Measurements from ENCODE around the gene CCDC186. TPM values are rescaled to one million over a fixed set of nuclear protein-coding genes. Genes with fewer than 3 reads are reported as not detected.

The CCDC186 gene
- total RNA-seq, 1 experiment from 2014 or later = 32.7 TPM

DNA sequence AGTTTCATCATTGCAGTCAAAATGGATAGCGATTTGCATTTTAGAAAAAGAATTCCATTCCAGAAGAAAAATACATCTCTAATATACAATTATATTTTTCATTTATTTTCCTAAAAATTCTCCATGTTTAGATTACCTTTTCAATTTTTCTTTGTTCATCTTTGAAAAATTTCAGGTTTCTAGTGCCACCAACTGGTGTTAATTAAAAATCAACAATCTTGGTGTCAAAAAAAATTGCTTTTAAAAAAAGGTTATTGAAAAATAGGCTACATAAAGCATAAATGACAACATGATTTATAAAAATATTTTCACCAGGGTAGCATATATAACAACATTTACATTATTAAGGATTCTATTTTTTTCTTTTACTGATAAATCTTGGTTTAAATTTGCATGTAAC, 53.0 kb downstream of the CCDC186 start (continued):
- no peak for TF ChIP-seq ZNF425 (CRISPR knock-in tag; conservative IDR thresholded peaks at IDR 0.05)
- TF ChIP-seq ESRRA (CRISPR knock-in tag; IDR thresholded peaks at IDR 0.05; ENCODE audit: borderline replicate concordance) = no peak
- no peak for TF ChIP-seq ATF3 (CRISPR knock-in tag; conservative IDR thresholded peaks at IDR 0.05)
- TF ChIP-seq NR3C1 (CRISPR knock-in tag; conservative IDR thresholded peaks at IDR 0.05; ENCODE audit: low read depth) = no peak

DNA sequence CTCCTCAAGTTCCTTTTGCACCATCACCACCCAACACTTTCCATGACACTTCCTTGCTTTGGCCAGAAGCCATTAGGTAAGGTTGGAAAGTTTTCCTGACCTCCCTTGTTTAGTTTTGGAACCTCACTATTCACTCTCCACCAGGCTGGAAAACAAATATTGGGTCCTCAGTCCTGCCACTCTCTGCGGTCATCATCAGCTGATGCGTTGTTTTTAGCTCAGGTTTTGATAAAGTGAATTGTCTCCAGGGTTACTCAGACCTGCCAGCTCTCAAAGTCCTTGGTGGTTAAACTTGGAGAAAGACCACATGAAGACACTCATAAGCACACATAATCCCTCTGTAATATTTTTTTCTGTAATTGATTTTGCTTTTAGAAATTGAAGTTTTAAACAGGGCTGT, 55.5 kb downstream of the CCDC186 start:
- H3K4me3 Mint-ChIP-seq = no peak overlapping the region
- DNase-seq (ENCODE audit: low spot score) (no peak), ATAC-seq (no peak)
- no peaks in the 10 kb centered on the region for H3K27me3 Mint-ChIP-seq (ENCODE audit: low read depth)
- H3K27ac Mint-ChIP-seq = no peak overlapping the region
- POLR2A ChIA-PET = no interaction called here
- H3K9me3 Mint-ChIP-seq = no peaks in the 10 kb centered on the region
- CTCF ChIA-PET = no interaction called here
- H3K36me3 Mint-ChIP-seq = no peaks in the 10 kb centered on the region
- H3K4me1 Mint-ChIP-seq = peaks cover 4% of the 10 kb centered on the region; the same call in 1 of the 2 replicates
- TF ChIP-seq FOXK1 (CRISPR knock-in tag; IDR thresholded peaks at IDR 0.05) = no peak
- no peak for TF ChIP-seq KAT7 (CRISPR knock-in tag; IDR thresholded peaks at IDR 0.05; ENCODE audit: borderline replicate concordance)
- TF ChIP-seq, protein P1, sequence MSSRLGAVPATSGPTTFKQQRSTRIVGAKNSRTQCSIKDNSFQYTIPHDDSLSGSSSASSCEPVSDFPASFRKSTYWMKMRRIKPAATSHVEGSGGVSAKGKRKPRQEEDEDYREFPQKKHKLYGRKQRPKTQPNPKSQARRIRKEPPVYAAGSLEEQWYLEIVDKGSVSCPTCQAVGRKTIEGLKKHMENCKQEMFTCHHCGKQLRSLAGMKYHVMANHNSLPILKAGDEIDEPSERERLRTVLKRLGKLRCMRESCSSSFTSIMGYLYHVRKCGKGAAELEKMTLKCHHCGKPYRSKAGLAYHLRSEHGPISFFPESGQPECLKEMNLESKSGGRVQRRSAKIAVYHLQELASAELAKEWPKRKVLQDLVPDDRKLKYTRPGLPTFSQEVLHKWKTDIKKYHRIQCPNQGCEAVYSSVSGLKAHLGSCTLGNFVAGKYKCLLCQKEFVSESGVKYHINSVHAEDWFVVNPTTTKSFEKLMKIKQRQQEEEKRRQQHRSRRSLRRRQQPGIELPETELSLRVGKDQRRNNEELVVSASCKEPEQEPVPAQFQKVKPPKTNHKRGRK (CRISPR knock-in tag; IDR thresholded peaks at IDR 0.05; ENCODE audit: borderline replicate concordance) = no peak
- TF ChIP-seq ZNF532 (CRISPR knock-in tag; IDR thresholded peaks at IDR 0.05; ENCODE audit: borderline replicate concordance) = no peak
- no peak for TF ChIP-seq GRHL2 (CRISPR knock-in tag; IDR thresholded peaks at IDR 0.05; ENCODE audit: insufficient replicate concordance, severe bottlenecking)
- TF ChIP-seq ZNF138 (CRISPR knock-in tag; conservative IDR thresholded peaks at IDR 0.05) = no peak
- no peak for TF ChIP-seq JUN (CRISPR knock-in tag; IDR thresholded peaks at IDR 0.05)
- no peak for TF ChIP-seq ZNF263 (CRISPR knock-in tag; IDR thresholded peaks at IDR 0.05; ENCODE audit: low read depth)
- no peak for TF ChIP-seq ATF3 (CRISPR knock-in tag; conservative IDR thresholded peaks at IDR 0.05)
- no peak for TF ChIP-seq NR2C2 (CRISPR knock-in tag; IDR thresholded peaks at IDR 0.05)
- TF ChIP-seq, protein P2, sequence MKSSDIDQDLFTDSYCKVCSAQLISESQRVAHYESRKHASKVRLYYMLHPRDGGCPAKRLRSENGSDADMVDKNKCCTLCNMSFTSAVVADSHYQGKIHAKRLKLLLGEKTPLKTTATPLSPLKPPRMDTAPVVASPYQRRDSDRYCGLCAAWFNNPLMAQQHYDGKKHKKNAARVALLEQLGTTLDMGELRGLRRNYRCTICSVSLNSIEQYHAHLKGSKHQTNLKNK (CRISPR knock-in tag; IDR thresholded peaks at IDR 0.05) = no peak
- TF ChIP-seq, protein P3, sequence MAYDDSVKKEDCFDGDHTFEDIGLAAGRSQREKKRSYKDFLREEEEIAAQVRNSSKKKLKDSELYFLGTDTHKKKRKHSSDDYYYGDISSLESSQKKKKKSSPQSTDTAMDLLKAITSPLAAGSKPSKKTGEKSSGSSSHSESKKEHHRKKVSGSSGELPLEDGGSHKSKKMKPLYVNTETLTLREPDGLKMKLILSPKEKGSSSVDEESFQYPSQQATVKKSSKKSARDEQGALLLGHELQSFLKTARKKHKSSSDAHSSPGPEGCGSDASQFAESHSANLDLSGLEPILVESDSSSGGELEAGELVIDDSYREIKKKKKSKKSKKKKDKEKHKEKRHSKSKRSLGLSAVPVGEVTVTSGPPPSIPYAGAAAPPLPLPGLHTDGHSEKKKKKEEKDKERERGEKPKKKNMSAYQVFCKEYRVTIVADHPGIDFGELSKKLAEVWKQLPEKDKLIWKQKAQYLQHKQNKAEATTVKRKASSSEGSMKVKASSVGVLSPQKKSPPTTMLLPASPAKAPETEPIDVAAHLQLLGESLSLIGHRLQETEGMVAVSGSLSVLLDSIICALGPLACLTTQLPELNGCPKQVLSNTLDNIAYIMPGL (CRISPR knock-in tag; IDR thresholded peaks at IDR 0.05) = no peak
- TF ChIP-seq OVOL2 (CRISPR knock-in tag; IDR thresholded peaks at IDR 0.05; ENCODE audit: borderline replicate concordance) = no peak
- no peak for TF ChIP-seq TP53 (CRISPR knock-in tag; IDR thresholded peaks at IDR 0.05)
- TF ChIP-seq CDX4 (CRISPR knock-in tag; IDR thresholded peaks at IDR 0.05; ENCODE audit: borderline replicate concordance) = no peak
- no peak for TF ChIP-seq ARID4B (CRISPR knock-in tag; IDR thresholded peaks at IDR 0.05; ENCODE audit: borderline replicate concordance)
